ENCODE measurements around the gene CAPZA2.

GRCh38 chr7:116834815-116835504 lies 27.4 kb upstream of the CAPZA2 start:
- TF ChIP-seq ZFP3 (CRISPR knock-in tag; IDR thresholded peaks at IDR 0.05) (no peak), ZC3H10 (CRISPR knock-in tag; IDR thresholded peaks at IDR 0.05) (no peak), TCF4 (CRISPR knock-in tag; IDR thresholded peaks at IDR 0.05; ENCODE audit: borderline replicate concordance) (no peak), PATZ1 (CRISPR knock-in tag; IDR thresholded peaks at IDR 0.05; ENCODE audit: borderline replicate concordance) (no peak), RARB (CRISPR knock-in tag; IDR thresholded peaks at IDR 0.05) (no peak), ZNF70 (CRISPR knock-in tag; IDR thresholded peaks at IDR 0.05) (peak; percentile 79)

Measured in SK-N-SH treated with all-trans-retinoic acid at 6 μM for 48 hours (cell line).